CD8-positive, alpha-beta memory T cell (primary cell): ENCODE data around the gene ACP2. TPM values are rescaled to one million over a fixed set of nuclear protein-coding genes. Genes with fewer than 3 reads are reported as not detected.

Experiments used
- CTCF ChIA-PET: fragments of 350-600 bp; sonication (Branson Sonifier 250); formaldehyde crosslinking; loops from one replicate; lab custom pipeline; 2021; ENCODE audit warnings: antibody characterized with exemption; lab: Charles Lee
- POLR2A ChIA-PET: fragments of 350-600 bp; sonication (Branson Sonifier 250); formaldehyde crosslinking; loops from one replicate; lab custom pipeline; 2021; ENCODE audit warnings: antibody characterized with exemption; lab: Charles Lee
- DNase-seq, 5 donors: peaks; one replicate each; pipeline versions ENCODE4 v3.0.0 to v3.0.0-alpha.2; 2020 to 2022; ENCODE audit warnings: mixed read lengths in 1 of 5
- H3K27ac ChIP-seq: one replicate; pipeline ENCODE4 v1.7.0; 2013; ENCODE audit warnings: low read depth, mild to moderate bottlenecking, low read length, moderate library complexity
- H3K27me3 ChIP-seq: 2 replicates; pipeline ENCODE4 v1.7.0; 2013; ENCODE audit warnings: low read length, mild to moderate bottlenecking; ENCODE audit not compliant: insufficient read depth, poor library complexity, severe bottlenecking
- H3K36me3 ChIP-seq: 2 replicates; pipeline ENCODE4 v1.7.0; 2013; ENCODE audit warnings: mild to moderate bottlenecking, low read length, moderate library complexity; ENCODE audit not compliant: insufficient read depth
- H3K4me1 ChIP-seq: 2 replicates; pipeline ENCODE4 v1.7.0; 2013; ENCODE audit warnings: mild to moderate bottlenecking, low read length, moderate library complexity; ENCODE audit not compliant: insufficient read depth
- H3K4me3 ChIP-seq: 2 replicates; pipeline ENCODE4 v1.7.0; 2013; ENCODE audit warnings: mild to moderate bottlenecking, low read length
- H3K9me3 ChIP-seq: 2 replicates; pipeline ENCODE4 v1.7.0; 2013; ENCODE audit warnings: mild to moderate bottlenecking, low read length
- H3K27ac Mint-ChIP-seq, 8 donors: one replicate each; pipeline ENCODE4 v1.8.0; 2020 to 2021; ENCODE audit warnings: mixed read lengths in 8 of 8, mild to moderate bottlenecking in 6 of 8, inconsistent platforms in 3 of 8, moderate library complexity in 3 of 8
- H3K27me3 Mint-ChIP-seq, 2 donors: one replicate each; pipeline ENCODE4 v1.8.0; 2020 to 2021; ENCODE audit warnings: mixed read lengths in 2 of 2, mild to moderate bottlenecking in 1 of 2, moderate library complexity in 1 of 2
- H3K36me3 Mint-ChIP-seq, 3 donors: one replicate each; pipeline ENCODE4 v1.8.0; 2020 to 2021; ENCODE audit warnings: mixed read lengths in 3 of 3, inconsistent platforms in 1 of 3, mild to moderate bottlenecking in 1 of 3
- H3K4me1 Mint-ChIP-seq, 3 donors: one replicate each; pipeline ENCODE4 v1.8.0; 2020 to 2021; ENCODE audit warnings: mixed read lengths in 3 of 3, inconsistent platforms in 1 of 3, mild to moderate bottlenecking in 1 of 3
- H3K4me3 Mint-ChIP-seq, 7 donors: one replicate each; pipeline ENCODE4 v1.8.0; 2020 to 2021; ENCODE audit warnings: mixed read lengths in 7 of 7, mild to moderate bottlenecking in 6 of 7, moderate library complexity in 4 of 7, inconsistent platforms in 2 of 7
- H3K9me3 Mint-ChIP-seq, 5 donors: one replicate each; pipeline ENCODE4 v1.8.0; 2020 to 2022; ENCODE audit warnings: mixed read lengths in 5 of 5, mild to moderate bottlenecking in 3 of 5, moderate library complexity in 2 of 5, inconsistent platforms in 1 of 5
- polyA plus RNA-seq: library from polyadenylated mRNA; unstranded; fragments of 300-500 nt; fragmentation: Illumina TruSeq; gene quantifications from one replicate; pipeline ENCODE4 v1.2.3, GENCODE V29; 2021
- total RNA-seq, 2 experiments: library from RNA; stranded (reverse); gene quantifications; one replicate each; pipeline ENCODE4 v1.2.3, GENCODE V29; 2021

Gene ACP2
- total and polyA plus RNA-seq, 3 experiments from 2014 or later, result 14.6 to 24.5 (median 24.1) TPM

- no peaks in the 10 kb centered on the region for H3K27me3 ChIP-seq
- H3K9me3 Mint-ChIP-seq, result no peaks in the 10 kb centered on the region
- no peak overlapping the region for H3K27ac ChIP-seq
- POLR2A ChIA-PET, result no interaction called here
- no peak overlapping the region for H3K4me3 ChIP-seq
- no peaks in the 10 kb centered on the region for H3K4me1 ChIP-seq
- no peaks in the 10 kb centered on the region for H3K27me3 Mint-ChIP-seq
- peaks cover 74% of the 10 kb centered on the region for H3K36me3 ChIP-seq
- no peaks in the 10 kb centered on the region for H3K9me3 ChIP-seq
- peaks cover 0 to 5% (median 4%) of the 10 kb centered on the region in 3 donors for H3K4me1 Mint-ChIP-seq
- no peak for DNase-seq
- peak overlapping the region in 1 of 8 donors; percentile 60 for H3K27ac Mint-ChIP-seq
- no peak overlapping the region for H3K4me3 Mint-ChIP-seq
- H3K36me3 Mint-ChIP-seq, result peaks cover 19 to 92% (median 28%) of the 10 kb centered on the region in 3 donors
- CTCF ChIA-PET, result no interaction called here
These were observed 33.8 kb upstream of the ACP2 start for GRCh38 chr11:47282462-47282861.

GRCh38 chr11:47280860-47281259 lies 32.2 kb upstream of the ACP2 start:
- Mint-ChIP-seq H3K36me3 (peaks cover 22 to 92% (median 28%) of the 10 kb centered on the region in 3 donors), H3K27me3 (no peaks in the 10 kb centered on the region), H3K9me3 (no peaks in the 10 kb centered on the region), H3K4me1 (peaks cover 4 to 5% (median 4%) of the 10 kb centered on the region in 3 donors), H3K4me3 (no peak overlapping the region), H3K27ac (peak overlapping the region in 1 of 8 donors; percentile 79)
- DNase-seq, result no peak
- CTCF ChIA-PET, result interaction anchor here (1.8 kb wide), 1 partner anchor 8 kb away, joined by 4 read pairs; no protein-coding TSS in a partner anchor
- Histone ChIP-seq H3K9me3 (no peaks in the 10 kb centered on the region), H3K36me3 (peaks cover 81% of the 10 kb centered on the region), H3K27me3 (no peaks in the 10 kb centered on the region), H3K4me3 (no peak overlapping the region), H3K4me1 (no peaks in the 10 kb centered on the region), H3K27ac (no peak overlapping the region)
- POLR2A ChIA-PET, result interaction anchor here (0.5 to 1.2 kb wide), 5 partner anchors 10 to 105 kb away, joined by 3 to 5 read pairs (median 3); partner anchors contain the start of gene DDB2

- Histone ChIP-seq H3K4me1 (no peaks in the 10 kb centered on the region), H3K9me3 (no peaks in the 10 kb centered on the region), H3K36me3 (peaks cover 81% of the 10 kb centered on the region), H3K4me3 (no peak overlapping the region), H3K27ac (no peak overlapping the region), H3K27me3 (no peaks in the 10 kb centered on the region)
- no peak for DNase-seq
- H3K4me1 Mint-ChIP-seq, result peaks cover 4 to 5% (median 4%) of the 10 kb centered on the region in 3 donors
- ChIA-PET POLR2A (interaction anchor here (0.5 to 1.2 kb wide), 3 partner anchors 9 to 105 kb away, joined by 3 to 5 read pairs (median 3); no protein-coding TSS in a partner anchor), CTCF (interaction anchor here (1.2 kb wide), 1 partner anchor 32 kb away, joined by 3 read pairs; the partner anchor contains the start of gene ACP2)
- no peak overlapping the region for H3K4me3 Mint-ChIP-seq
- H3K27me3 Mint-ChIP-seq, result no peaks in the 10 kb centered on the region
- H3K9me3 Mint-ChIP-seq, result no peaks in the 10 kb centered on the region
- peak overlapping the region in 1 of 8 donors; percentile 62 for H3K27ac Mint-ChIP-seq
- peaks cover 19 to 92% (median 24%) of the 10 kb centered on the region in 3 donors for H3K36me3 Mint-ChIP-seq
These were observed 31.5 kb upstream of the ACP2 start for GRCh38 chr11:47280099-47280498.

GRCh38 chr11:47278769-47279168 lies 30.2 kb upstream of the ACP2 start:
- Histone ChIP-seq H3K9me3 (no peaks in the 10 kb centered on the region), H3K27me3 (no peaks in the 10 kb centered on the region), H3K36me3 (peaks cover 81% of the 10 kb centered on the region), H3K4me3 (no peak overlapping the region), H3K4me1 (no peaks in the 10 kb centered on the region), H3K27ac (no peak overlapping the region)
- POLR2A ChIA-PET, result no interaction called here
- Mint-ChIP-seq H3K9me3 (no peaks in the 10 kb centered on the region), H3K4me3 (no peak overlapping the region), H3K27me3 (no peaks in the 10 kb centered on the region), H3K27ac (peak overlapping the region in 1 of 8 donors; percentile 15), H3K36me3 (peaks cover 14 to 92% (median 18%) of the 10 kb centered on the region in 3 donors), H3K4me1 (peaks cover 11 to 14% (median 13%) of the 10 kb centered on the region in 3 donors)
- CTCF ChIA-PET, result no interaction called here
- DNase-seq, result no peak

- H3K4me3 Mint-ChIP-seq, result no peak overlapping the region
- ChIA-PET CTCF (no interaction called here), POLR2A (no interaction called here)
- H3K9me3 ChIP-seq, result no peaks in the 10 kb centered on the region
- H3K4me1 Mint-ChIP-seq, result peaks cover 14 to 18% (median 18%) of the 10 kb centered on the region in 3 donors
- peaks cover 14 to 91% (median 18%) of the 10 kb centered on the region in 3 donors for H3K36me3 Mint-ChIP-seq
- no peak overlapping the region for H3K4me3 ChIP-seq
- no peak for DNase-seq
- peaks cover 81% of the 10 kb centered on the region for H3K36me3 ChIP-seq
- H3K27ac Mint-ChIP-seq, result peak overlapping the region in 1 of 8 donors; percentile 15
- no peaks in the 10 kb centered on the region for H3K27me3 Mint-ChIP-seq
- H3K27ac ChIP-seq, result no peak overlapping the region
- no peaks in the 10 kb centered on the region for H3K27me3 ChIP-seq
- peaks cover under 1% of the 10 kb centered on the region for H3K4me1 ChIP-seq
- no peaks in the 10 kb centered on the region for H3K9me3 Mint-ChIP-seq
These were observed 29.4 kb upstream of the ACP2 start for GRCh38 chr11:47278058-47278457.

- H3K27ac ChIP-seq, result no peak overlapping the region
- H3K4me3 Mint-ChIP-seq, result peak overlapping the region in 1 of 7 donors; percentile 13
- H3K27ac Mint-ChIP-seq, result peak overlapping the region in 1 of 8 donors; percentile 38
- H3K4me1 Mint-ChIP-seq, result peaks cover 24 to 30% (median 29%) of the 10 kb centered on the region in 3 donors
- POLR2A ChIA-PET, result no interaction called here
- no peak overlapping the region for H3K4me3 ChIP-seq
- H3K27me3 ChIP-seq, result no peaks in the 10 kb centered on the region
- H3K27me3 Mint-ChIP-seq, result no peaks in the 10 kb centered on the region
- H3K4me1 ChIP-seq, result peaks cover 11% of the 10 kb centered on the region
- H3K36me3 Mint-ChIP-seq, result peaks cover 9 to 86% (median 15%) of the 10 kb centered on the region in 3 donors
- peaks cover 73% of the 10 kb centered on the region for H3K36me3 ChIP-seq
- CTCF ChIA-PET, result no interaction called here
- no peak for DNase-seq
- H3K9me3 ChIP-seq, result no peaks in the 10 kb centered on the region
- H3K9me3 Mint-ChIP-seq, result no peaks in the 10 kb centered on the region
These were observed 28.3 kb upstream of the ACP2 start for GRCh38 chr11:47276923-47277322.

- CTCF ChIA-PET, result interaction anchor here (0.6 to 1.9 kb wide), 4 partner anchors 9 to 1426 kb away, joined by 3 to 4 read pairs (median 3); partner anchors contain the start of gene ACP2
- H3K9me3 Mint-ChIP-seq, result no peaks in the 10 kb centered on the region
- H3K4me1 Mint-ChIP-seq, result peaks cover 36 to 43% (median 42%) of the 10 kb centered on the region in 3 donors
- Histone ChIP-seq H3K9me3 (no peaks in the 10 kb centered on the region), H3K27ac (no peak overlapping the region), H3K4me3 (no peak overlapping the region), H3K36me3 (peaks cover 56% of the 10 kb centered on the region), H3K4me1 (peaks cover 21% of the 10 kb centered on the region), H3K27me3 (no peaks in the 10 kb centered on the region)
- H3K27ac Mint-ChIP-seq, result no peak overlapping the region
- POLR2A ChIA-PET, result no interaction called here
- H3K4me3 Mint-ChIP-seq, result peak overlapping the region in 1 of 7 donors; percentile 54
- no peaks in the 10 kb centered on the region for H3K27me3 Mint-ChIP-seq
- DNase-seq, result no peak
- peaks cover 3 to 69% (median 11%) of the 10 kb centered on the region in 3 donors for H3K36me3 Mint-ChIP-seq
These were observed 26.1 kb upstream of the ACP2 start for GRCh38 chr11:47274495-47275235.

- Mint-ChIP-seq H3K36me3 (peaks cover 3 to 54% (median 4%) of the 10 kb centered on the region in 3 donors), H3K27ac (peak overlapping the region in 6 of 8 donors; percentile 37 to 79 (median 52)), H3K9me3 (no peaks in the 10 kb centered on the region), H3K27me3 (no peaks in the 10 kb centered on the region), H3K4me1 (peaks cover 49 to 57% (median 53%) of the 10 kb centered on the region in 3 donors), H3K4me3 (peak overlapping the region in 3 of 7 donors; percentile 2 to 82 (median 9))
- no peak overlapping the region for H3K4me3 ChIP-seq
- POLR2A ChIA-PET, result interaction anchor here (1.0 kb wide), 1 partner anchor 59 kb away, joined by 10 read pairs; the partner anchor contains the start of gene DDB2
- no peaks in the 10 kb centered on the region for H3K27me3 ChIP-seq
- DNase-seq, result no peak
- CTCF ChIA-PET, result interaction anchor here (0.7 to 2.2 kb wide), 6 partner anchors 9 to 48 kb away, joined by 3 to 9 read pairs (median 4); partner anchors contain the start of gene ACP2
- no peak overlapping the region for H3K27ac ChIP-seq
- H3K4me1 ChIP-seq, result peaks cover 33% of the 10 kb centered on the region
- no peaks in the 10 kb centered on the region for H3K9me3 ChIP-seq
- H3K36me3 ChIP-seq, result peaks cover 40% of the 10 kb centered on the region
These were observed 24.1 kb upstream of the ACP2 start for GRCh38 chr11:47272706-47273105.
